ENCODE measurements around the gene RLN2.

Gene RLN2

GRCh38 chr9:5286262-5286661 lies 18.3 kb downstream of the RLN2 start:
- no peak for TF ChIP-seq CTCF (IDR thresholded peaks at IDR 0.05; ENCODE audit: insufficient read depth, missing control alignments)
- DNase-seq (ENCODE audit: insufficient read length, low spot score) (no peak), FAIRE-seq (no peak)

GRCh38 chr9:5278486-5278885 lies 26.0 kb downstream of the RLN2 start:
- no peak for FAIRE-seq
- DNase-seq (ENCODE audit: insufficient read length, low spot score): no peak
- no peak for TF ChIP-seq CTCF (IDR thresholded peaks at IDR 0.05; ENCODE audit: insufficient read depth, missing control alignments)

GRCh38 chr9:5274770-5275169 lies 29.7 kb downstream of the RLN2 start:
- DNase-seq (ENCODE audit: insufficient read length, low spot score) (no peak), FAIRE-seq (no peak)
- TF ChIP-seq CTCF (IDR thresholded peaks at IDR 0.05; ENCODE audit: insufficient read depth, missing control alignments): no peak

- no peak for FAIRE-seq
- TF ChIP-seq CTCF (IDR thresholded peaks at IDR 0.05; ENCODE audit: insufficient read depth, missing control alignments): no peak
- no peak for DNase-seq (ENCODE audit: insufficient read length, low spot score)
Observed at GRCh38 chr9:5269249-5269715, 35.2 kb downstream of the RLN2 start.

- no peak for TF ChIP-seq CTCF (IDR thresholded peaks at IDR 0.05; ENCODE audit: insufficient read depth, missing control alignments)
- DNase-seq (ENCODE audit: insufficient read length, low spot score) (no peak), FAIRE-seq (no peak)
Observed at GRCh38 chr9:5265939-5266338, 38.6 kb downstream of the RLN2 start.

- FAIRE-seq (no peak), DNase-seq (ENCODE audit: insufficient read length, low spot score) (no peak)
- TF ChIP-seq CTCF (IDR thresholded peaks at IDR 0.05; ENCODE audit: insufficient read depth, missing control alignments): no peak
Observed at GRCh38 chr9:5264219-5264595, 40.3 kb downstream of the RLN2 start.

- peak; percentile 9 for TF ChIP-seq CTCF (IDR thresholded peaks at IDR 0.05; ENCODE audit: insufficient read depth, missing control alignments)
- FAIRE-seq: no peak
- no peak for DNase-seq (ENCODE audit: insufficient read length, low spot score)
Observed at GRCh38 chr9:5263351-5264218, 40.9 kb downstream of the RLN2 start.

Data from D721Med (cell line).